NCI-H774 (cell line): ENCODE data around the gene LCK.

Experiments used
- DNase-seq: peaks from one replicate; lab custom pipeline; 2025; lab: John Stamatoyannopoulos, UW

Gene LCK

GRCh38 chr1:32250893-32251716 lies at the start of gene LCK:
Gene LCK, plus strand, starts transcription at chr1:32251265. Its CDS starts 23,065 bp downstream, at chr1:32274330.
- DNase-seq, result no peak

GRCh38 chr1:32204943-32205361 lies 46.1 kb upstream of the LCK start:
- DNase-seq, result no peak

- peak; percentile 99 for DNase-seq
Observed at GRCh38 chr1:32205401-32206370, 45.4 kb upstream of the LCK start, which contains the start of gene IQCC. Gene IQCC, plus strand, starts transcription at chr1:32205671. Its CDS starts 11 bp downstream, at chr1:32205682.

GRCh38 chr1:32208469-32208868 lies 42.6 kb upstream of the LCK start:
- no peak for DNase-seq

GRCh38 chr1:32208891-32209328 lies 42.2 kb upstream of the LCK start, which contains the start of gene DCDC2B:
Gene DCDC2B, plus strand, starts transcription at chr1:32209089. Its CDS starts 5 bp downstream, at chr1:32209094.
- DNase-seq, result peak; percentile 99

- DNase-seq, result peak; percentile 71
Observed at GRCh38 chr1:32215629-32216480, 35.2 kb upstream of the LCK start.

- DNase-seq, result no peak
Observed at GRCh38 chr1:32216566-32216965, 34.5 kb upstream of the LCK start.

GRCh38 chr1:32219022-32219421 lies 32.0 kb upstream of the LCK start:
- DNase-seq, result no peak

GRCh38 chr1:32220746-32221580 lies 30.1 kb upstream of the LCK start:
- DNase-seq, result no peak

- no peak for DNase-seq
Observed at GRCh38 chr1:32221581-32221979, 29.5 kb upstream of the LCK start.

GRCh38 chr1:32221980-32222755 lies 28.9 kb upstream of the LCK start, which contains the start of the genes EIF3I and TMEM234:
Gene EIF3I, plus strand, starts transcription at chr1:32222407. Its CDS starts 35 bp downstream, at chr1:32222442.
Gene TMEM234, minus strand, starts transcription at chr1:32222353. Its CDS starts 31 bp downstream, at chr1:32222322.
- peak; percentile 98 for DNase-seq

- no peak for DNase-seq
Observed at GRCh38 chr1:32223683-32224082, 27.4 kb upstream of the LCK start.

- DNase-seq, result no peak
Observed at GRCh38 chr1:32224285-32224684, 26.8 kb upstream of the LCK start.

- DNase-seq, result no peak
Observed at GRCh38 chr1:32228771-32229170, 22.3 kb upstream of the LCK start.

GRCh38 chr1:32231843-32232432 lies 19.1 kb upstream of the LCK start:
- DNase-seq, result no peak

GRCh38 chr1:32232558-32233304 lies 18.3 kb upstream of the LCK start:
- no peak for DNase-seq

- DNase-seq, result no peak
Observed at GRCh38 chr1:32234792-32235191, 16.3 kb upstream of the LCK start.

- DNase-seq, result peak; percentile 52
Observed at GRCh38 chr1:32239337-32239736, 11.7 kb upstream of the LCK start.
